Measurements from ENCODE around the gene SLC29A1. TPM values are rescaled to one million over a fixed set of nuclear protein-coding genes. Genes with fewer than 3 reads are reported as not detected.
A peak's percentile ranks its signal among the peaks of the same experiment; 100 is the strongest.

SLC29A1 gene
- polyA plus RNA-seq, 2 donors = 11.6 to 18.5 TPM

DNA sequence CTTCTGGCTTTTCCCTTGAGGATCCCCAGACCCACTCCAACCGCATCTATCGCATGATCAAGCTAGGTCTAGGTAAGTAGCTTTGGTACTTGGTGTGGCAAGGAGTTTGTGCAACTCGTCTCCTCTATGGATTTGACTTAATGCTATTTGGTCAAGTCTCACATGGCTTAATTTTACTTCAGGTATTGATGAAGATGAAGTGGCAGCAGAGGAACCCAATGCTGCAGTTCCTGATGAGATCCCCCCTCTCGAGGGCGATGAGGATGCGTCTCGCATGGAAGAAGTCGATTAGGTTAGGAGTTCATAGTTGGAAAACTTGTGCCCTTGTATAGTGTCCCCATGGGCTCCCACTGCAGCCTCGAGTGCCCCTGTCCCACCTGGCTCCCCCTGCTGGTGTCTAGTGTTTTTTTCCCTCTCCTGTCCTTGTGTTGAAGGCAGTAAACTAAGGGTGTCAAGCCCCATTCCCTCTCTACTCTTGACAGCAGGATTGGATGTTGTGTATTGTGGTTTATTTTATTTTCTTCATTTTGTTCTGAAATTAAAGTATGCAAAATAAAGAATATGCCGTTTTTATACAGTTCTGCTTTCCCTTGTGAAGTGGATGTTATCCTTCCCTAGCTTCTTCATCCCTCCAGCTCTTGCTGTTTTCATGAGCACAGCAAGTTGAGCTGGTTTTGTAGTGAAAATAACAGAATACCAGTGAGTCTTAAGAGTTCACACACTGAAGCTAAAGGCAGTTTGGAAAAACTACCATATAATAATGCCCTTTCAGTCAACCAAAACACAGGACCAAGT lies 30.1 kb downstream of the SLC29A1 start:
- no peak overlapping the region for H3K4me3 ChIP-seq (ENCODE audit: low read depth in 1 of 2, low read length in 2 of 2)
- 68 to 69% methylated on average over 10 of the region's 10 CpGs for WGBS, 2 donors
- H3K4me1 ChIP-seq (ENCODE audit: control insufficient read depth in 2 of 2, insufficient read depth in 2 of 2, low read length in 1 of 2) = peaks cover 0 to 6% of the 10 kb centered on the region in 2 donors
- H3K36me3 ChIP-seq (ENCODE audit: control insufficient read depth in 2 of 2, insufficient read depth in 2 of 2, low read length in 1 of 2) = peaks cover 16 to 39% of the 10 kb centered on the region in 2 donors
- no peak overlapping the region for H3K27ac ChIP-seq (ENCODE audit: low read depth in 2 of 2, low read length in 1 of 2)
- no peaks in the 10 kb centered on the region for H3K9me3 ChIP-seq (ENCODE audit: control insufficient read depth in 2 of 2, insufficient read depth in 1 of 2, low read depth in 1 of 2, low read length in 1 of 2)
- H3K27me3 ChIP-seq (ENCODE audit: control insufficient read depth in 1 of 2, insufficient read depth in 2 of 2, low read length in 2 of 2) = no peaks in the 10 kb centered on the region

DNA sequence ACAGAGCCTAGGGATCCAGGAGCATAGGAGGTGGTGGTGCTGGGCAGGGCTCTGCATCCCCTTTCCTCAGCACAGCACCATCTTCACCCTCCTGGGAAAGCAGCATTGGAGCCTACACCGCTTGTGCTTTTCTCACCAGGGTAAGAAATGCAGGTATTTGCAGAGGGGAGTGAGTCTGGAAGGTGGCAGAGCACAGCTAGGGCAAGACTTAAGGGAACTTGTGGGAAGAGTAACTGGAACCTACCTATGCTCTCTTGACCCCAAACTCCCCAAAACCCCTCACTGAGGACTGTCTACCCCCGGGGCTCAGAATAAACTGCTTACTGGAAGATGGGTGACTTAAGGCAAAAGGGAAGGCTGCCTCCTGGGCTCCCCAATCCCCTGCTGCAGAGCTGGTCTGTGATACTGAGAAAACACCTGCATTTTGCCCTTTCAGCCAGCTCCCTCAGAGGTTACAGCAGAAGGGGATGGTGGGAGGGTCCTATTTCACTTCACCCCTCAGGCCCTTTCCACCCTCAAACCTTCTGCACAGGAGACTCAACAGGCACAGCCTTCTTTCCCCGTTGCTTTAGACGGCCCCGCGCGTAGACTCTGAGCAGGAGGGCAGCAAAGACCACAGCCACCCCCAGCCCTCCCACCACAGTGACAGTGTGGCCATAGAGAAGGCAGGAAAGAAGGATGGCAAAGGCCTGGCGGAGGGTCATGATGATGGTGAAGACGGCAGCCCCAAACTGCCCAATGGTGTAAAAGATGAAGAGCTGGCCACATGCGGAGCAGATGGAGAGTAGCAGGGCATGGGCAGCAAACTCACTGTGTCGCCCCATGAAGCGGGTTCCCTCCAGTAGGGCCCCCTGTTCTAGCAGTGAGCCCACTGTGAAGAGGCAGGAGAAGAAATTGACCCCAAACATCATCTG lies 31.1 kb downstream of the SLC29A1 start:
- 71 to 75% methylated on average over 12 of the region's 12 CpGs for WGBS, 2 donors
- peaks cover 0 to 6% of the 10 kb centered on the region in 2 donors for H3K4me1 ChIP-seq (ENCODE audit: control insufficient read depth in 2 of 2, insufficient read depth in 2 of 2, low read length in 1 of 2)

DNA sequence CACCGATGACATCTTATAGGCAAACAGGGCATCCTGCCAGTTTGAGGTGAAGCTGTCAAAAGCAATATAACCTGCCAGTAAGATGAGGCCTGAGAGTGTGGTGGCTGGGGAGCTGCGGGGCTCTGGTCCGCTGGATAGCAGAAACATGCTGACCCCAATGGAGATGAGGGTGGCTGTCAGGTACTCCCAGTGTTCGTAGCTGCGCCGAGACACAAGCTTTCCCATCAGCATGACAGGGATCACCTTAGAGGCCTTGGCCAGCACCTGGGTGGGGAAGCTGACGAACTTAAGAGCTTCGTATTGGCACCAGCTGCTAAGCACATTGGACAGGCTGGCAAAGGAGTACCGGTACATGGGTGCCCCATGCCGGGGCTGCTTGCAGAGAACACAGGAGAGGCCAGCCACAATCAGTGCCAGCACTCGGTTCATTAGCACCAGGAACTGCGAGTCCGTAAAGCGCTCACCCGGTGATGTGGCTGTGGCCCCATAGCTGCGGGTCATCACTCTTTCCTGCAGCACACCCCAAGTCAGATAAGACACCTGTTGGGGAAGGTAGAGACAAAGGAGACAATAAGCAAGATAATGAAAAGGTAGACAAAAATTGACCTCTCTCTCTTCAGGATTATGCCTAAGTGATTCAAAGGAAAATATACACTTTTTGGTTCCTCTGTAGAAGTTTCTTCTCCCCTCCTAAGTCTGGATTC lies 31.9 kb downstream of the SLC29A1 start:
- no peak overlapping the region for H3K4me3 ChIP-seq (ENCODE audit: low read depth in 1 of 2, low read length in 2 of 2)
- H3K9me3 ChIP-seq (ENCODE audit: control insufficient read depth in 2 of 2, insufficient read depth in 1 of 2, low read depth in 1 of 2, low read length in 1 of 2) = no peaks in the 10 kb centered on the region
- 48 to 51% methylated on average over 16 of the region's 16 CpGs for WGBS, 2 donors
- H3K27ac ChIP-seq (ENCODE audit: low read depth in 2 of 2, low read length in 1 of 2) = no peak overlapping the region
- no peaks in the 10 kb centered on the region for H3K27me3 ChIP-seq (ENCODE audit: control insufficient read depth in 1 of 2, insufficient read depth in 2 of 2, low read length in 2 of 2)
- H3K36me3 ChIP-seq (ENCODE audit: control insufficient read depth in 2 of 2, insufficient read depth in 2 of 2, low read length in 1 of 2) = peaks cover 12 to 38% of the 10 kb centered on the region in 2 donors
- peaks cover 0 to 6% of the 10 kb centered on the region in 2 donors for H3K4me1 ChIP-seq (ENCODE audit: control insufficient read depth in 2 of 2, insufficient read depth in 2 of 2, low read length in 1 of 2)

More for the DNA sequence above, 31.1 kb downstream of the SLC29A1 start:
- Histone ChIP-seq H3K9me3 (ENCODE audit: control insufficient read depth in 2 of 2, insufficient read depth in 1 of 2, low read depth in 1 of 2, low read length in 1 of 2) (no peaks in the 10 kb centered on the region), H3K36me3 (ENCODE audit: control insufficient read depth in 2 of 2, insufficient read depth in 2 of 2, low read length in 1 of 2) (peaks cover 13 to 36% of the 10 kb centered on the region in 2 donors), H3K4me3 (ENCODE audit: low read depth in 1 of 2, low read length in 2 of 2) (no peak overlapping the region), H3K27ac (ENCODE audit: low read depth in 2 of 2, low read length in 1 of 2) (no peak overlapping the region), H3K27me3 (ENCODE audit: control insufficient read depth in 1 of 2, insufficient read depth in 2 of 2, low read length in 2 of 2) (no peaks in the 10 kb centered on the region)

GRCh38 chr6:44255871-44256774 lies 32.7 kb downstream of the SLC29A1 start:
- Histone ChIP-seq H3K9me3 (ENCODE audit: control insufficient read depth in 2 of 2, insufficient read depth in 1 of 2, low read depth in 1 of 2, low read length in 1 of 2) (no peaks in the 10 kb centered on the region), H3K4me3 (ENCODE audit: low read depth in 1 of 2, low read length in 2 of 2) (peak overlapping the region; percentile 56 to 85), H3K4me1 (ENCODE audit: control insufficient read depth in 2 of 2, insufficient read depth in 2 of 2, low read length in 1 of 2) (peaks cover 0 to 6% of the 10 kb centered on the region in 2 donors), H3K27ac (ENCODE audit: low read depth in 2 of 2, low read length in 1 of 2) (peak overlapping the region; percentile 74 to 90), H3K36me3 (ENCODE audit: control insufficient read depth in 2 of 2, insufficient read depth in 2 of 2, low read length in 1 of 2) (peaks cover 6 to 35% of the 10 kb centered on the region in 2 donors), H3K27me3 (ENCODE audit: control insufficient read depth in 1 of 2, insufficient read depth in 2 of 2, low read length in 2 of 2) (no peaks in the 10 kb centered on the region)
- 20 to 21% methylated on average over 15 of the region's 15 CpGs for WGBS, 2 donors

DNA sequence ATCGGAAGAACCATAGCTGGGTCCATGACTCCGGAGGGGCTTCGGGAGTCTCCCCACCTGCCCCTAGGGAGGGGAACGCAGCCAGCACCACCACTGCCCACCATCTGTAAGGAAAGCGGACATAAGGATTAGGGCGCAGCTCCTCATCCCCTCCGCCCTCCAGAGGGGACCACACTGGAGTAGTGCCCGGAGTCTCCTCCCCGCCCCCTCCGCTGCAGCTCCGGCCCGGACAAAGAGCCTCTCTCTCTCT lies 33.3 kb downstream of the SLC29A1 start:
- H3K4me3 ChIP-seq (ENCODE audit: low read depth in 1 of 2, low read length in 2 of 2) = peak overlapping the region; percentile 56 to 85
- H3K27ac ChIP-seq (ENCODE audit: low read depth in 2 of 2, low read length in 1 of 2) = peak overlapping the region; percentile 74 to 90
- H3K27me3 ChIP-seq (ENCODE audit: control insufficient read depth in 1 of 2, insufficient read depth in 2 of 2, low read length in 2 of 2) = no peaks in the 10 kb centered on the region
- H3K4me1 ChIP-seq (ENCODE audit: control insufficient read depth in 2 of 2, insufficient read depth in 2 of 2, low read length in 1 of 2) = peaks cover 0 to 6% of the 10 kb centered on the region in 2 donors
- peaks cover 4 to 35% of the 10 kb centered on the region in 2 donors for H3K36me3 ChIP-seq (ENCODE audit: control insufficient read depth in 2 of 2, insufficient read depth in 2 of 2, low read length in 1 of 2)
- no peaks in the 10 kb centered on the region for H3K9me3 ChIP-seq (ENCODE audit: control insufficient read depth in 2 of 2, insufficient read depth in 1 of 2, low read depth in 1 of 2, low read length in 1 of 2)
- WGBS, 2 donors = 0 to 1% methylated on average over 11 to 12 of the region's 12 CpGs

DNA sequence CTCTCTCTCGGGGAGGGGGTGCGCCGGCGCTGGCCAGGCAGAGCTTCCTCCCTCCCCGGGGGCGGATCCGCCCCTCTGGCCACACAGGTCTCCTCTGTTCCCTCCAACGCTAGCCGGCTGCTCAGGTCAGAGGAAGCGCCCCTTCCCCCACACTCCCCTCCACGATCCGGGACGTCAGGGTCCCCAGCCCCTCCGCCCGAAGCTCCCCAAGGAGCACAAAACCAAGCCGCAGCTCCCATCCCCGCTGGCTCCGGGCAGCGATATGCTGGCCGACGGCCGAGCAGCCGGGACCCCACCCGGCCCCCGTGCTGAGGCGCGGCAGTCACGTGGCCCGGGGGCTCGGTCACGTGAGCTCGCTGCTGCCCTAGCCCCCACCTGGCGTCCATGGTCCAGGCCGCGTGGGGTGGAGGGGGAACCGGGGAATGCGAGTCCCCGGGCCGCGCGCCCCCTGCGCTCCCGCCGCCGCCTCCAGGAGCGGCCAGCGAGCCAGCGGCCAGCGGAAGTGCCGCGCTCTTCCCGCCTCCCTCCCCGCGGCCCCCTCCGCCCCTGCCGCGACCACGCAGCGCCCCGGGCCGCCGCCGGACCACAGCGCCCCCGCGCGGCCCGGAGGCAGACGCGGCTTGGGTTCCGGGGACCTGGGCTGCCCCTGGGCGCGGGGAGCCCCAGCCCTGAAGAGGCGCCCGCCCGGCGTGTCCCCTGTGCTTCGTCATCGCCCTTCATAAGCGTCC lies 33.8 kb downstream of the SLC29A1 start, which contains the start of gene SLC35B2:
Gene SLC35B2, minus strand, starts transcription at position 504 of the 728 bp plus-strand sequence. Its CDS starts 118 bp downstream, at position 386.
- Histone ChIP-seq H3K4me1 (ENCODE audit: control insufficient read depth in 2 of 2, insufficient read depth in 2 of 2, low read length in 1 of 2) (peaks cover 0 to 6% of the 10 kb centered on the region in 2 donors), H3K9me3 (ENCODE audit: control insufficient read depth in 2 of 2, insufficient read depth in 1 of 2, low read depth in 1 of 2, low read length in 1 of 2) (no peaks in the 10 kb centered on the region), H3K27ac (ENCODE audit: low read depth in 2 of 2, low read length in 1 of 2) (peak within 1 kb of the TSS; percentile 74 to 90), H3K4me3 (ENCODE audit: low read depth in 1 of 2, low read length in 2 of 2) (peak within 1 kb of the TSS; percentile 56 to 85), H3K27me3 (ENCODE audit: control insufficient read depth in 1 of 2, insufficient read depth in 2 of 2, low read length in 2 of 2) (no peaks in the 10 kb centered on the region), H3K36me3 (ENCODE audit: control insufficient read depth in 2 of 2, insufficient read depth in 2 of 2, low read length in 1 of 2) (peaks cover 0 to 31% of the 10 kb centered on the region in 2 donors)
- 1% methylated on average over 49 to 80 of the region's 80 CpGs for WGBS, 2 donors

GRCh38 chr6:44257753-44258324 lies 34.4 kb downstream of the SLC29A1 start:
- Histone ChIP-seq H3K27ac (ENCODE audit: low read depth in 2 of 2, low read length in 1 of 2) (peak overlapping the region; percentile 74 to 90), H3K4me3 (ENCODE audit: low read depth in 1 of 2, low read length in 2 of 2) (peak overlapping the region; percentile 56 to 85), H3K4me1 (ENCODE audit: control insufficient read depth in 2 of 2, insufficient read depth in 2 of 2, low read length in 1 of 2) (peaks cover 0 to 12% of the 10 kb centered on the region in 2 donors), H3K9me3 (ENCODE audit: control insufficient read depth in 2 of 2, insufficient read depth in 1 of 2, low read depth in 1 of 2, low read length in 1 of 2) (no peaks in the 10 kb centered on the region), H3K27me3 (ENCODE audit: control insufficient read depth in 1 of 2, insufficient read depth in 2 of 2, low read length in 2 of 2) (no peaks in the 10 kb centered on the region), H3K36me3 (ENCODE audit: control insufficient read depth in 2 of 2, insufficient read depth in 2 of 2, low read length in 1 of 2) (peaks cover 0 to 31% of the 10 kb centered on the region in 2 donors)
- WGBS, 2 donors = 25 to 27% methylated on average over 15 of the region's 15 CpGs

- H3K4me3 ChIP-seq (ENCODE audit: low read depth in 1 of 2, low read length in 2 of 2) = no peak overlapping the region
- peaks cover 0 to 26% of the 10 kb centered on the region in 2 donors for H3K36me3 ChIP-seq (ENCODE audit: control insufficient read depth in 2 of 2, insufficient read depth in 2 of 2, low read length in 1 of 2)
- 84 to 89% methylated on average over 9 of the region's 9 CpGs for WGBS, 2 donors
- no peak overlapping the region for H3K27ac ChIP-seq (ENCODE audit: low read depth in 2 of 2, low read length in 1 of 2)
- H3K27me3 ChIP-seq (ENCODE audit: control insufficient read depth in 1 of 2, insufficient read depth in 2 of 2, low read length in 2 of 2) = no peaks in the 10 kb centered on the region
- H3K9me3 ChIP-seq (ENCODE audit: control insufficient read depth in 2 of 2, insufficient read depth in 1 of 2, low read depth in 1 of 2, low read length in 1 of 2) = no peaks in the 10 kb centered on the region
- H3K4me1 ChIP-seq (ENCODE audit: control insufficient read depth in 2 of 2, insufficient read depth in 2 of 2, low read length in 1 of 2) = peaks cover 4 to 18% of the 10 kb centered on the region in 2 donors
Measured at GRCh38 chr6:44258325-44258863, 35.0 kb downstream of the SLC29A1 start.

All from esophagus (tissue), 2 donors.